IPS-18a (cell line): ENCODE data around the gene HCN4.
"Not testable (repeated sequence)": the region's sequence is repeated elsewhere in the genome, so short reads cannot be mapped to it uniquely, and the experiment has no call there.

Experiments
- H3K27ac ChIP-seq: one replicate; pipeline ENCODE4 v1.5.1; 2013; ENCODE audit warnings: low read length
- H3K27me3 ChIP-seq: one replicate; pipeline ENCODE4 v1.6.1; 2013; ENCODE audit warnings: mild to moderate bottlenecking, low read length; ENCODE audit not compliant: control insufficient read depth, insufficient read depth
- H3K36me3 ChIP-seq: one replicate; pipeline ENCODE4 v1.6.1; 2013; ENCODE audit warnings: low read depth, low read length; ENCODE audit not compliant: control insufficient read depth
- H3K4me1 ChIP-seq: one replicate; pipeline ENCODE4 v1.6.1; 2013; ENCODE audit warnings: low read depth, low read length; ENCODE audit not compliant: control insufficient read depth
- H3K4me3 ChIP-seq: one replicate; pipeline ENCODE4 v1.5.1; 2013; ENCODE audit warnings: low read length
- H3K9ac ChIP-seq: one replicate; pipeline ENCODE4 v1.6.1; 2013; ENCODE audit warnings: mild to moderate bottlenecking, low read length, moderate library complexity
- H3K9me3 ChIP-seq: one replicate; pipeline ENCODE4 v1.6.1; 2013; ENCODE audit warnings: low read depth, low read length; ENCODE audit not compliant: control insufficient read depth

Gene HCN4

DNA sequence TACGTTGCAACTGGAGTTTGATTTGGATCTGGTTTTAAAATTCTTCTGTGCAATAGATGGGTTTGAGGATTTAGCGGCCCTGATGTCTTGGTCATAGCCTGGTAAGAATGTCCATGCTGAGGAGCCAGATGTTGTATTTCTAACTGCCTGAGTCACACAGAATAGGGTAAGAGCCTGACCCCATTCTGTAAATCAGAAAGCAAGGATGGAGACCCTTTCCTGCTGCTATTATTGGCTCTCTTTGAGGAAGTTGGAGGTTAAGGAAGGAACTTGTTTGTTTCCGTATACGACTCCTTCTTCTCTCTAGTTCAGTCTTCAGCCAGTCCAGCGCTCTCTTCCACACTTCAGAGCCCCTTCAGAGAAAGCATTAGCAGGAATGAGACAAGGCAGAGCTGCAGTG is 65.1 kb downstream of the HCN4 start:
- H3K27me3 ChIP-seq = no peaks in the 10 kb centered on the region
- no peaks in the 10 kb centered on the region for H3K9me3 ChIP-seq
- H3K27ac ChIP-seq = no peak overlapping the region
- H3K36me3 ChIP-seq = peaks cover 35% of the 10 kb centered on the region
- H3K4me1 ChIP-seq = no peaks in the 10 kb centered on the region
- H3K9ac ChIP-seq = no peak overlapping the region
- no peak overlapping the region for H3K4me3 ChIP-seq

DNA sequence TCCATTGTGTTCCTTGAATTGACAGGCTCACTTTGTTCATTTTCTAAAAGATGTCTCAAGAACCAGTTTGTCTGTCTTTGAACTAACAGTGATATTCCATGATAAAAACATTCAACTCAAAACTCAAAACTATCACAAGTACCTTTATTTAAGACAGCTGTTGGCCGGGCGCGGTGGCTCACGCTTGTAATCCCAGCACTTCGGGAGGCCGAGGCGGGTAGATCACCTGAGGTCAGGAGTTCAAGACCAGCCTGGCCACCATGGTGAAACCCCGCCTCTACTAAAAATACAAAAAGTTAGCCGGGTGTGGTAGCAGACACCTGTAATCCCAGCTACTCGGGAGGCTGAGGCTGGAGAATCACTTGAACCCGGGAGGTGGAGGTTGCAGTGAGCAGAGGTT is 68.5 kb downstream of the HCN4 start:
- H3K27ac ChIP-seq, H3K9me3 ChIP-seq, H3K9ac ChIP-seq, H3K4me3 ChIP-seq, H3K4me1 ChIP-seq, H3K27me3 ChIP-seq: not testable (repeated sequence)
- H3K36me3 ChIP-seq = peaks cover 35% of the 10 kb centered on the region

DNA sequence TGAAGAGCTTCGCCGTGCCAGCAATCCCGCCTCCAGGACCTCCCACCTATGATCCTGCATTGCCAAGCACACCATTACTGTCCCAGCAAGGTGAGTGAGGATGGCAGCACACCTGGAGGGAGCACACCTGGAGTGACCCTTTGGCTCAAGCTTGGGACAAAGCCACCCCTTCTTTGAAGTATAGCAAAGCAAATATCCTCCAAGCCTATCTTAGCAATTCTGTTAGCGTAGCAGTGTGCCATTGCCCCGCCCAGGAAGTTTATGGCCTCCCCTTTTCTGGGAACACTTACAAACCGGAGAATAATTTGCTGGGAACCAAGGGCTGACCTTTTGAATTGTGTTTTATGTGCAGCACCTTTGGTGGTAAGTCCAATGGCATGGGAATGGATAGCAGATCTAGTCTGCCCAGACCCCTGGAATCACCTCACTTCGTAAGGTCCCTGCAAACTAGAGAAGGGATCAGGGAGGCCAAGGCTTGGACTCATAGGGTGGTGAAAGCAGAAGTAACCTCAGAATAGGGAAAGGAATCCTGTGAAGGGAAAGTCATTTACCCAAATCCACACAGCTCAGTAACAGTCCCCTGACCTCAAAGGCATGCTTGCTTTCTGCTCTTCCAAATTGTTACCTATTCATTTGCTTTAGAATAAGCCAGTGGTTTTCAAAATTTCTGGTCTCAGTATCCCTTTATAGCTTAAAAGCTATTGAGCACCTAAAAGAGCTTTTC is 70.1 kb downstream of the HCN4 start:
- peaks cover 40% of the 10 kb centered on the region for H3K36me3 ChIP-seq

DNA sequence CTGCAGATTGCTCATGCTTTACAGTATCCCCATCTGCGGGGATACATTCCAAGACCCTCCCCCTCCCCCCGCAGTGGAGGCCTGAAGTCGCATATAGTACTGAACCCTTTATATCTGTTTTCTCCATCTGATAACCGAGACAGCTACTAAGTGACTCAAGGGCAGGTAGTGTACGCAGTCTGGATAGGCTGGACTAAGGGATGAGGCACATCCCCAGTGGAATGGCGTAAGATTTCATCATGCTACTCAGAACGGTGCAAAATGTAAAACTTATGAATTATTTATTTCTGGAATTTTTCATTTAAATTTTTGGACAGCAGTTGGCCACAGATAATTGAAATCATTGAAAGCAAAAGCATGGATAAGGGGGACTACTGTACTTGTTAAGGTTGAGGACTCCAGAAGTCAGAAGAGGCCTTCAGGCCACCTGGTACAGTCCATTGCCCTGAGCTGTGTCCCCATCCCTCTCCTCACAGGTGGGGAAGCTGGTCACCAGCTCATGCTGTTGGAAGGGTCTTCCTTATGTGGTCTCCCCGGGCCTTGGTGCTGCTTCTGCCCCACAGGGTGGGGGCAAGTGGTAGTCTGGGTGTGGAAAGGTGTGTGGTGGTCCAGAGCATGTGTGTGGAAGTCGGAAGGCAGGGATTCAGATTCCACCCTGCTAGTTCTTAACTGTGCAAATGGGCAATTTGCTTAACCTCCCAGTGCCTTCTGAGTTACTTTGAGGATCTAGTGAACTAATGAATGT is 72.0 kb downstream of the HCN4 start:
- H3K9ac ChIP-seq = no peak overlapping the region
- H3K4me1 ChIP-seq = no peaks in the 10 kb centered on the region
- no peaks in the 10 kb centered on the region for H3K9me3 ChIP-seq
- H3K36me3 ChIP-seq = peaks cover 36% of the 10 kb centered on the region
- H3K27ac ChIP-seq = no peak overlapping the region
- H3K27me3 ChIP-seq = no peaks in the 10 kb centered on the region
- H3K4me3 ChIP-seq = no peak overlapping the region

More for the DNA sequence above, 70.1 kb downstream of the HCN4 start:
- H3K27me3 ChIP-seq = no peaks in the 10 kb centered on the region
- H3K9ac ChIP-seq = no peak overlapping the region
- H3K9me3 ChIP-seq = no peaks in the 10 kb centered on the region
- no peaks in the 10 kb centered on the region for H3K4me1 ChIP-seq
- no peak overlapping the region for H3K27ac ChIP-seq
- no peak overlapping the region for H3K4me3 ChIP-seq

DNA sequence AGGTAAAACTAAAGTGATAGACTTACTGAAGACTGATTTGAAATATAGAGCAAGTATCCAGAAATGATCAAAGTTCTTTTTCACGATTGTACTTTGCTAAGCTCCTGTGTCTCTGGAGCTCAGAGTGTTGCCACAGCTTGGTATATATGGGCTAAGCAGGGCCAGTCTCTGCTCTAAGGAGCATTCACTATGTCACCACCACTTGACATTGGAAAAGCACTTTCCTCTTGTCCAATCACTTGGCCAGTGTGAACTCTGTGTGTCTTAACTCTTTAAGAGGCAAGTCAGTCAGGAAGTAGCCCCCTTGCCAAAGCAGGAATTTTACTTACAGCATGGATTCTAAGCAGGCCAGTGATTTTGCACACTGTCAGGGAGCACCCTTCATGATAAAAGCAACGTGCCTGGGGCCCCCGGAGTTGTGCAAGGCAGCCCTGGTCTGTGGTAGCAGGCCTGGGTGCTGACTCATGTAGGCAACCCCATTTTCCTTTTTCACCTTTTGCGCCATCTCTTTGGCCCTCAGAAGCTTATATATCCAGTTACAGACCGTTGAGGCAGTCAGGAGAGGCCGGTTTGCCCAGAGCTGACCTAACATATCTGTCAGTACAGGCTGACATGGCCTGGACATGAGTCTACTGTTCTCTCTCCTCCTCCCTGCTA is 73.0 kb downstream of the HCN4 start:
- H3K9ac ChIP-seq = no peak overlapping the region
- no peak overlapping the region for H3K4me3 ChIP-seq
- peaks cover 27% of the 10 kb centered on the region for H3K36me3 ChIP-seq
- H3K4me1 ChIP-seq = no peaks in the 10 kb centered on the region
- H3K27ac ChIP-seq = no peak overlapping the region
- no peaks in the 10 kb centered on the region for H3K9me3 ChIP-seq
- no peaks in the 10 kb centered on the region for H3K27me3 ChIP-seq

DNA sequence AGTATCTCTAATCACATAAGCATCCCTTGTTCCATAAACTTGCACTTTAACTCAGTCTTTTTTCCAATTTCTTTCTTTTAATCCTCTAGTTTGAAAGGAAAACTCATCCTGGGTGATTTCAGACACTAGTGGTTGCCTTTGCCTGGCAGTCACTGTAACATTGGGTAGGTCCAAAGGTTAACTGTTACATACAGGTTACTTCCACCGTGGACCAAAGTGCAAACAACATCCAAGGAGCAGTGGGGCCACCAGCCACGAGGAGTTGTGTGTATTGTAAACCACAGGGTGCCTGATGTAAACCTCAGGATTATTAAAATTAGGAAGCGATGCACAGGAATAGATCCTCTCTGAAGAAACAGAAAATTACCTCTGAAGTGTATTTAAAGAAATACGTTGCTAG is 75.0 kb downstream of the HCN4 start:
- no peak overlapping the region for H3K4me3 ChIP-seq
- H3K27me3 ChIP-seq = no peaks in the 10 kb centered on the region
- H3K36me3 ChIP-seq = peaks cover 28% of the 10 kb centered on the region
- H3K4me1 ChIP-seq = no peaks in the 10 kb centered on the region
- H3K27ac ChIP-seq = no peak overlapping the region
- H3K9ac ChIP-seq = no peak overlapping the region
- no peaks in the 10 kb centered on the region for H3K9me3 ChIP-seq

DNA sequence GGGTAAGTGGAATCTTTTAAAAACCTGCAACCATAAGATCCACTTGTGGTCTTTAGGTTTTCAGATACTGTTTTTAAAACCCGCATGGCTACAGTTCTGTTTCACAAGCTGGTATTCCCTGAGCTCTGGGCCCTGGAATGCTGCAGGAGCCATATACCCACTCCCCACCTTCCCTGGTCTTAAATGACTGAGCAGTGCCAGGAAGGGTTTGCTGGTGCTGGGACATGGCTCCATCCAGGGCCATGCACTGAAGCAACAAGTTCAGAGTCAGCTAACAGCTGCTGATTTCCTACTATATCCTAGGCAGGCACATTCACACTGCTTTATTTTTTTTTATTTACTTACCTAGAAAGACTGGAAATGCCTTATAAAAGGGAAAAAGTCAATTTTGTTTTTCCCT is 77.3 kb downstream of the HCN4 start:
- H3K9ac ChIP-seq = no peak overlapping the region
- H3K4me3 ChIP-seq = no peak overlapping the region
- H3K27ac ChIP-seq = no peak overlapping the region
- no peaks in the 10 kb centered on the region for H3K27me3 ChIP-seq
- no peaks in the 10 kb centered on the region for H3K9me3 ChIP-seq
- no peaks in the 10 kb centered on the region for H3K4me1 ChIP-seq
- H3K36me3 ChIP-seq = peaks cover 45% of the 10 kb centered on the region

DNA sequence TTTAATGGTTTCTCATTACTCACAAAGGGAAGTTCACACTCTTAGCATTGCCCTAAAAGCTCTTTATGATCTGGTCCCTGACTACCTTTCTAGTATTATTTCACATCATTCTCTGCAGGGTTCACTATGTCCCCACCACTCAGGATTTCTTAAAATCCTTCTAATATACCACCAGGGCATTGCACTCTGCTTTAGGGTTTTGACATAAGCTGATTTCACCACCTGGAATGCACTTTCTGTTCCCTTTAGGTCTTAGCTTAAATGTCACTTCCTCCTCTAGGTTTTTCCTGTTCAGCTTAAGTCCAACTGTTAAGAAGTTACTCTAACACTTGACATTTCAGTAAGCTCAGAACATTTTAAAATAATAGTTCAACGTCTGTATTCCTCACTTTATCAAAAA is 81.7 kb downstream of the HCN4 start:
- no peak overlapping the region for H3K27ac ChIP-seq
- H3K9ac ChIP-seq = no peak overlapping the region
- peaks cover 48% of the 10 kb centered on the region for H3K36me3 ChIP-seq

DNA sequence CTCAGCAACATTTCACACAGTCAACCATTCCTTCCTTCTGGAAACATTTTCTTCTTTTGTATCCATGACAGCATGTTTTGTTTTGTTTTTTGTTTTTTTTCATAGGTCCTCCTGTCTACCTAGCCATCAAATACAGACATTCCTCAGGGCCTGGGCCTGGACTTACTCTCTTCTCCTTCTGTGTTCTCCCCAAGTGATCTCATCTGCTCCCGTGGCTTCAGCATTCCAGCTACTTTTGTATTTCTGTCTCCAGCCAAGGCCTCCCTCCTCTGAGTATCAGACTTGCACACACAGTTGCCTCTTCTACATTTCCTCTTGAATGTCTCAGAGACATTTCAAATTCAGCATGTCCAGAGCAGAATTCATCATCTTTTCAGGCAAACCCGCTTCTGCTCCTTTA is 82.4 kb downstream of the HCN4 start:
- H3K9ac ChIP-seq = no peak overlapping the region

More for the DNA sequence above, 81.7 kb downstream of the HCN4 start:
- H3K9me3 ChIP-seq = no peaks in the 10 kb centered on the region
- H3K27me3 ChIP-seq = no peaks in the 10 kb centered on the region
- H3K4me3 ChIP-seq = no peak overlapping the region
- no peaks in the 10 kb centered on the region for H3K4me1 ChIP-seq

DNA sequence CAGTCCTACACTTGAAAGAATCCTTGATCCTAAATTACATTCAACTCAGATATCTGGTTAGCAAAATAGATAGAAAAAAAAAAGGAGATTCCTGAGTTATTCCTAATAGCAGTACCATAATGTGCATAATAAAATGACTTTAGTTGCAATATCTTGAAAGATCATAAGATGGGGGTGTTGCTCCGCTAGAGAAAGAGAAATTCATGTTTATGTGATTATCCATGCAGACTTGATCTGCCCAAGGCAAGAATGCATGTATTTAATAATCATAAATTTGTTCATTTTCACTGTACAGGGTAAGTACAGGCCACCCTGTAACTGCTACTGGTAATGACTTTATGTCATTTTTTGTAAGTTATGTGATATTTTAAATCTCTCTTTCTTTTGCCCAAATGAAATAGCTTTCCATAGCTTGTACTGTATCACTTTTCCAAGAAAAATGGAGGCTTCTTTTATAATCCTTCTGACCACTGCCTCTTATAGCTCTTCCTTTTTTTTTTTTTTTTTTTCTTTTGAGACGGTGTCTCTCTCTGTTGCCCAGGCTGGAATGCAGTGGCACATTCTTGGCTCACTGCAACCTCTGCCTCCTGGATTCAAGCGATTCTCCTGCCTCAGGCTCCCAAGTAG is 84.6 kb downstream of the HCN4 start:
- Histone ChIP-seq H3K36me3 (peaks cover 41% of the 10 kb centered on the region), H3K4me3 (no peak overlapping the region), H3K27ac (no peak overlapping the region), H3K27me3 (no peaks in the 10 kb centered on the region), H3K9me3 (no peaks in the 10 kb centered on the region), H3K9ac (no peak overlapping the region), H3K4me1 (no peaks in the 10 kb centered on the region)

More for the DNA sequence above, 82.4 kb downstream of the HCN4 start:
- Histone ChIP-seq H3K27me3 (no peaks in the 10 kb centered on the region), H3K36me3 (peaks cover 48% of the 10 kb centered on the region), H3K27ac (no peak overlapping the region), H3K9me3 (no peaks in the 10 kb centered on the region), H3K4me3 (no peak overlapping the region), H3K4me1 (no peaks in the 10 kb centered on the region)

DNA sequence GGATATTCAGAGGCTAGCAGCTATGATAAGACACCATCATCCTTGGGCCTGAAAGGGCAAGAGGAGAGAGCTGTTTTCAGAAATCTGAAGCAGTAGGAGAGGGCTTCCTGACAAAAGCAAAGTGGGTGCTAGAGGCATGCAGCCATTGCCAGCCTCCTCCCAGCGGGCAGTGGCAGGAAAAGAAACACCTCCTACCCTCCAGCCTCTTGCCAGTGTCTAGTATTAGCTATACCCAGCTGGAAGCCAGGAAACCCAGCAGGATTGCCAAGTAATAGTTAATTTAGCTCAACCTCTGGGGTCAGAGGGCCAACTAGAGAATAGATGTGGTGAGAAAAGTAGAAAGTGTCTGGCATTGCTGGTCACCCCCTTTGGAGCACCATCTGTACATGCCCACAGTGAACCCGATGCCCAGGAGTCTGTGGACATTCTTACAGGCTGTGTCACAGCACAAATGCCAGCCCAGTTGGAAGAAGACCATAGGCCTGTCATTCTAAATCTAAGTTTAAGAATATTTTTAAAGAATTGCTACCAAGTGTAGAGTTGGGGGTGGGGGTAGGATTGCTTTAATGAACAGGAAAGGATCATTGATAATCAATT is 85.3 kb downstream of the HCN4 start:
- H3K4me3 ChIP-seq = no peak overlapping the region
- peaks cover 34% of the 10 kb centered on the region for H3K36me3 ChIP-seq
- no peaks in the 10 kb centered on the region for H3K27me3 ChIP-seq
- H3K9me3 ChIP-seq = no peaks in the 10 kb centered on the region
- H3K4me1 ChIP-seq = no peaks in the 10 kb centered on the region
- no peak overlapping the region for H3K9ac ChIP-seq
- H3K27ac ChIP-seq = no peak overlapping the region
